GM23338 (cell line): Measurements from ENCODE around the gene LYZL1. TPM values are rescaled to one million over a fixed set of nuclear protein-coding genes. Genes with fewer than 3 reads are reported as not detected.

Source experiments
- ATAC-seq: fragments of 200-7000 bp; cut with Tn5 transposase; 3 replicates; pipeline ENCODE4 v1.9.1; 2020
- DNase-seq: peaks from one replicate; pipeline ENCODE4 v3.0.0-alpha.2; 2015; ENCODE audit warnings: low spot score
- H2AFZ ChIP-seq: fragments of 200-600 bp; sonication (generic); 2 replicates; pipeline ENCODE4 v1.8.0; 2016; ENCODE audit warnings: antibody characterized with exemption, mild to moderate bottlenecking, moderate library complexity
- H3F3A ChIP-seq: fragments of 200-600 bp; sonication (generic); replicated peaks from 2 replicates; pipeline ENCODE4 v1.8.0; 2017; ENCODE audit warnings: antibody characterized with exemption, mixed run types, low read depth
- H3K27ac ChIP-seq: fragments of 200-600 bp; sonication (generic); 2 replicates; pipeline ENCODE4 v1.6.1; 2016; ENCODE audit warnings: low read depth
- H3K27me3 ChIP-seq: fragments of 200-600 bp; sonication (generic); 2 replicates; pipeline ENCODE4 v1.8.0; 2016; ENCODE audit warnings: mild to moderate bottlenecking, mixed run types, moderate library complexity; ENCODE audit not compliant: insufficient read depth
- H3K36me3 ChIP-seq: fragments of 200-600 bp; sonication (generic); 2 replicates; pipeline ENCODE4 v1.8.0; 2016; ENCODE audit warnings: mild to moderate bottlenecking; ENCODE audit not compliant: insufficient read depth
- H3K4me1 ChIP-seq: fragments of 200-600 bp; sonication (generic); 2 replicates; pipeline ENCODE4 v1.8.0; 2016; ENCODE audit warnings: mild to moderate bottlenecking, moderate library complexity; ENCODE audit not compliant: insufficient read depth
- H3K4me2 ChIP-seq: fragments of 200-600 bp; sonication (generic); 2 replicates; pipeline ENCODE4 v1.7.1; 2017; ENCODE audit warnings: mixed run types
- H3K4me3 ChIP-seq: fragments of 200-600 bp; sonication (generic); 2 replicates; pipeline ENCODE4 v1.6.1; 2016; ENCODE audit warnings: mixed run types
- H3K79me2 ChIP-seq: fragments of 200-600 bp; sonication (generic); replicated peaks from 2 replicates; pipeline ENCODE4 v1.8.0; 2017; ENCODE audit warnings: mild to moderate bottlenecking; ENCODE audit not compliant: insufficient read depth
- H3K9me2 ChIP-seq: fragments of 200-600 bp; sonication (generic); 2 replicates; pipeline ENCODE4 v1.8.0; 2017; ENCODE audit not compliant: insufficient read depth
- H4K20me1 ChIP-seq: fragments of 200-600 bp; sonication (generic); replicated peaks from 2 replicates; pipeline ENCODE4 v1.8.0; 2017; ENCODE audit warnings: mild to moderate bottlenecking; ENCODE audit not compliant: insufficient read depth
- H3K27ac Mint-ChIP-seq: 2 replicates; pipeline ENCODE4 v1.8.0; 2020; ENCODE audit warnings: inconsistent platforms, mild to moderate bottlenecking, moderate library complexity, mixed read lengths
- H3K27me3 Mint-ChIP-seq: 3 replicates; pipeline ENCODE4 v1.8.0; 2022; ENCODE audit warnings: low read depth, mild to moderate bottlenecking, moderate library complexity, mixed read lengths, inconsistent platforms; ENCODE audit not compliant: insufficient read depth, poor library complexity
- H3K36me3 Mint-ChIP-seq: 3 replicates; pipeline ENCODE4 v1.8.0; 2021; ENCODE audit warnings: low read depth, mild to moderate bottlenecking, inconsistent platforms, moderate library complexity, mixed read lengths
- H3K4me1 Mint-ChIP-seq: 3 replicates; pipeline ENCODE4 v1.8.0; 2020; ENCODE audit warnings: mild to moderate bottlenecking, inconsistent platforms, mixed read lengths
- H3K4me3 Mint-ChIP-seq: 3 replicates; pipeline ENCODE4 v1.8.0; 2021; ENCODE audit warnings: moderate library complexity, mild to moderate bottlenecking, inconsistent platforms, mixed read lengths
- H3K9me3 Mint-ChIP-seq: 3 replicates; pipeline ENCODE4 v1.8.0; 2020; ENCODE audit warnings: moderate library complexity, mild to moderate bottlenecking, inconsistent platforms, mixed read lengths
- EZH2 ChIP-seq: fragments of 200-600 bp; sonication (generic); IDR thresholded peaks from one replicate; pipeline ENCODE4 v1.8.0; 2017; ENCODE audit warnings: antibody characterized with exemption, mild to moderate bottlenecking, low read depth; ENCODE audit not compliant: unreplicated experiment
- EZH2phosphoT487 ChIP-seq: fragments of 200-600 bp; sonication (generic); IDR thresholded peaks from one replicate; pipeline ENCODE4 v1.8.1; 2018; ENCODE audit warnings: antibody characterized with exemption; ENCODE audit not compliant: unreplicated experiment
- NANOG ChIP-seq: IDR thresholded peaks from 2 replicates; pipeline ENCODE4 v1.6.1; 2016; ENCODE audit warnings: antibody characterized with exemption, borderline replicate concordance
- POLR2AphosphoS5 ChIP-seq: IDR thresholded peaks from 2 replicates; pipeline ENCODE4 v1.6.1; 2016; ENCODE audit warnings: antibody characterized with exemption, low read depth
- STAT1 ChIP-seq: IDR thresholded peaks from one replicate; pipeline ENCODE4 v1.6.1; 2016; ENCODE audit warnings: antibody characterized with exemption; ENCODE audit not compliant: unreplicated experiment
- ZNF114 ChIP-seq: fragments of 250-450 bp; sonication (Bioruptor Pico); IDR thresholded peaks from 2 replicates; pipeline ENCODE4 v1.5.0; 2020; ENCODE audit warnings: mild to moderate bottlenecking, moderate library complexity
- polyA plus RNA-seq: library from polyadenylated mRNA; unstranded; fragments of >200 nt; fragmentation: Nextera tagmentation; extraction: Ambion mirVana; gene quantifications from 2 replicates; pipeline ENCODE4 v1.2.1, GENCODE V29; 2016
- total RNA-seq: library from RNA; depleted of rRNA; stranded (reverse); fragments of >200 nt; shearing (Covaris generic); gene quantifications from 2 replicates; pipeline ENCODE4 v1.2.3, GENCODE V29; 2014
- TF ChIP-seq, protein P1 (sequence below), 2 experiments: fragments of 200-600 bp in 1 of 2; sonication (generic) in 1 of 2; conservative IDR thresholded peaks; 2 replicates each; pipeline versions ENCODE4 v1.5.1 to v1.6.1; 2016 to 2017; ENCODE audit warnings: antibody characterized with exemption in 2 of 2, low read depth in 2 of 2, mild to moderate bottlenecking in 2 of 2, moderate library complexity in 1 of 2
- TF ChIP-seq, protein P2 (sequence below): IDR thresholded peaks from one replicate; pipeline ENCODE4 v1.6.1; 2018; ENCODE audit warnings: antibody characterized with exemption; ENCODE audit not compliant: unreplicated experiment
- TF ChIP-seq, protein P3 (sequence below): fragments of 250-450 bp; sonication (Bioruptor Pico); IDR thresholded peaks from 2 replicates; pipeline ENCODE4 v1.5.0; 2020; ENCODE audit warnings: mild to moderate bottlenecking, moderate library complexity
- TF ChIP-seq, protein P4 (sequence below): IDR thresholded peaks from 2 replicates; pipeline ENCODE4 v1.6.1; 2016; ENCODE audit warnings: antibody characterized with exemption

The LYZL1 gene
- total and polyA plus RNA-seq, 2 experiments from 2014 or later: not detected

- TF ChIP-seq EZH2phosphoT487 (no peak), EZH2 (no peak), STAT1 (no peak), POLR2AphosphoS5 (no peak)
- TF ChIP-seq, protein P1, sequence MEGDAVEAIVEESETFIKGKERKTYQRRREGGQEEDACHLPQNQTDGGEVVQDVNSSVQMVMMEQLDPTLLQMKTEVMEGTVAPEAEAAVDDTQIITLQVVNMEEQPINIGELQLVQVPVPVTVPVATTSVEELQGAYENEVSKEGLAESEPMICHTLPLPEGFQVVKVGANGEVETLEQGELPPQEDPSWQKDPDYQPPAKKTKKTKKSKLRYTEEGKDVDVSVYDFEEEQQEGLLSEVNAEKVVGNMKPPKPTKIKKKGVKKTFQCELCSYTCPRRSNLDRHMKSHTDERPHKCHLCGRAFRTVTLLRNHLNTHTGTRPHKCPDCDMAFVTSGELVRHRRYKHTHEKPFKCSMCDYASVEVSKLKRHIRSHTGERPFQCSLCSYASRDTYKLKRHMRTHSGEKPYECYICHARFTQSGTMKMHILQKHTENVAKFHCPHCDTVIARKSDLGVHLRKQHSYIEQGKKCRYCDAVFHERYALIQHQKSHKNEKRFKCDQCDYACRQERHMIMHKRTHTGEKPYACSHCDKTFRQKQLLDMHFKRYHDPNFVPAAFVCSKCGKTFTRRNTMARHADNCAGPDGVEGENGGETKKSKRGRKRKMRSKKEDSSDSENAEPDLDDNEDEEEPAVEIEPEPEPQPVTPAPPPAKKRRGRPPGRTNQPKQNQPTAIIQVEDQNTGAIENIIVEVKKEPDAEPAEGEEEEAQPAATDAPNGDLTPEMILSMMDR (conservative IDR thresholded peaks at IDR 0.05; ENCODE audit: low read depth in 2 of 2): no peak
- TF ChIP-seq, protein P2, sequence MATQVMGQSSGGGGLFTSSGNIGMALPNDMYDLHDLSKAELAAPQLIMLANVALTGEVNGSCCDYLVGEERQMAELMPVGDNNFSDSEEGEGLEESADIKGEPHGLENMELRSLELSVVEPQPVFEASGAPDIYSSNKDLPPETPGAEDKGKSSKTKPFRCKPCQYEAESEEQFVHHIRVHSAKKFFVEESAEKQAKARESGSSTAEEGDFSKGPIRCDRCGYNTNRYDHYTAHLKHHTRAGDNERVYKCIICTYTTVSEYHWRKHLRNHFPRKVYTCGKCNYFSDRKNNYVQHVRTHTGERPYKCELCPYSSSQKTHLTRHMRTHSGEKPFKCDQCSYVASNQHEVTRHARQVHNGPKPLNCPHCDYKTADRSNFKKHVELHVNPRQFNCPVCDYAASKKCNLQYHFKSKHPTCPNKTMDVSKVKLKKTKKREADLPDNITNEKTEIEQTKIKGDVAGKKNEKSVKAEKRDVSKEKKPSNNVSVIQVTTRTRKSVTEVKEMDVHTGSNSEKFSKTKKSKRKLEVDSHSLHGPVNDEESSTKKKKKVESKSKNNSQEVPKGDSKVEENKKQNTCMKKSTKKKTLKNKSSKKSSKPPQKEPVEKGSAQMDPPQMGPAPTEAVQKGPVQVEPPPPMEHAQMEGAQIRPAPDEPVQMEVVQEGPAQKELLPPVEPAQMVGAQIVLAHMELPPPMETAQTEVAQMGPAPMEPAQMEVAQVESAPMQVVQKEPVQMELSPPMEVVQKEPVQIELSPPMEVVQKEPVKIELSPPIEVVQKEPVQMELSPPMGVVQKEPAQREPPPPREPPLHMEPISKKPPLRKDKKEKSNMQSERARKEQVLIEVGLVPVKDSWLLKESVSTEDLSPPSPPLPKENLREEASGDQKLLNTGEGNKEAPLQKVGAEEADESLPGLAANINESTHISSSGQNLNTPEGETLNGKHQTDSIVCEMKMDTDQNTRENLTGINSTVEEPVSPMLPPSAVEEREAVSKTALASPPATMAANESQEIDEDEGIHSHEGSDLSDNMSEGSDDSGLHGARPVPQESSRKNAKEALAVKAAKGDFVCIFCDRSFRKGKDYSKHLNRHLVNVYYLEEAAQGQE: no peak
These were observed 12.6 kb downstream of the LYZL1 start (continued) for GRCh38 chr10:29301359-29301910.

GRCh38 chr10:29302499-29302898, 13.6 kb downstream of the LYZL1 start:
- Histone ChIP-seq H3K27ac (no peak overlapping the region), H3K4me2 (no peak overlapping the region), H3K79me2 (no peaks in the 10 kb centered on the region), H3K27me3 (no peaks in the 10 kb centered on the region), H3K36me3 (peaks cover 5% of the 10 kb centered on the region; the same call in 1 of the 2 replicates), H3K4me3 (no peak overlapping the region), H3K4me1 (no peaks in the 10 kb centered on the region), H4K20me1 (no peaks in the 10 kb centered on the region), H3F3A (no peaks in the 10 kb centered on the region), H3K9me2 (no peaks in the 10 kb centered on the region), H2AFZ (peak overlapping the region; percentile 38; the same call in 1 of the 2 replicates)
- ATAC-seq: peak; percentile 74
- no peak overlapping the region for H3K4me3 Mint-ChIP-seq
- H3K4me1 Mint-ChIP-seq: peaks cover 13% of the 10 kb centered on the region
- peaks cover 48% of the 10 kb centered on the region for H3K9me3 Mint-ChIP-seq
- H3K36me3 Mint-ChIP-seq: peaks cover 40% of the 10 kb centered on the region
- peaks cover 4% of the 10 kb centered on the region for H3K27me3 Mint-ChIP-seq
- DNase-seq: peak; percentile 55
- H3K27ac Mint-ChIP-seq: no peak overlapping the region
- TF ChIP-seq, protein P1 (conservative IDR thresholded peaks at IDR 0.05; ENCODE audit: low read depth in 2 of 2): no peak
- TF ChIP-seq NANOG (no peak), EZH2 (no peak), ZNF114 (CRISPR knock-in tag) (no peak)
- TF ChIP-seq, protein P3, sequence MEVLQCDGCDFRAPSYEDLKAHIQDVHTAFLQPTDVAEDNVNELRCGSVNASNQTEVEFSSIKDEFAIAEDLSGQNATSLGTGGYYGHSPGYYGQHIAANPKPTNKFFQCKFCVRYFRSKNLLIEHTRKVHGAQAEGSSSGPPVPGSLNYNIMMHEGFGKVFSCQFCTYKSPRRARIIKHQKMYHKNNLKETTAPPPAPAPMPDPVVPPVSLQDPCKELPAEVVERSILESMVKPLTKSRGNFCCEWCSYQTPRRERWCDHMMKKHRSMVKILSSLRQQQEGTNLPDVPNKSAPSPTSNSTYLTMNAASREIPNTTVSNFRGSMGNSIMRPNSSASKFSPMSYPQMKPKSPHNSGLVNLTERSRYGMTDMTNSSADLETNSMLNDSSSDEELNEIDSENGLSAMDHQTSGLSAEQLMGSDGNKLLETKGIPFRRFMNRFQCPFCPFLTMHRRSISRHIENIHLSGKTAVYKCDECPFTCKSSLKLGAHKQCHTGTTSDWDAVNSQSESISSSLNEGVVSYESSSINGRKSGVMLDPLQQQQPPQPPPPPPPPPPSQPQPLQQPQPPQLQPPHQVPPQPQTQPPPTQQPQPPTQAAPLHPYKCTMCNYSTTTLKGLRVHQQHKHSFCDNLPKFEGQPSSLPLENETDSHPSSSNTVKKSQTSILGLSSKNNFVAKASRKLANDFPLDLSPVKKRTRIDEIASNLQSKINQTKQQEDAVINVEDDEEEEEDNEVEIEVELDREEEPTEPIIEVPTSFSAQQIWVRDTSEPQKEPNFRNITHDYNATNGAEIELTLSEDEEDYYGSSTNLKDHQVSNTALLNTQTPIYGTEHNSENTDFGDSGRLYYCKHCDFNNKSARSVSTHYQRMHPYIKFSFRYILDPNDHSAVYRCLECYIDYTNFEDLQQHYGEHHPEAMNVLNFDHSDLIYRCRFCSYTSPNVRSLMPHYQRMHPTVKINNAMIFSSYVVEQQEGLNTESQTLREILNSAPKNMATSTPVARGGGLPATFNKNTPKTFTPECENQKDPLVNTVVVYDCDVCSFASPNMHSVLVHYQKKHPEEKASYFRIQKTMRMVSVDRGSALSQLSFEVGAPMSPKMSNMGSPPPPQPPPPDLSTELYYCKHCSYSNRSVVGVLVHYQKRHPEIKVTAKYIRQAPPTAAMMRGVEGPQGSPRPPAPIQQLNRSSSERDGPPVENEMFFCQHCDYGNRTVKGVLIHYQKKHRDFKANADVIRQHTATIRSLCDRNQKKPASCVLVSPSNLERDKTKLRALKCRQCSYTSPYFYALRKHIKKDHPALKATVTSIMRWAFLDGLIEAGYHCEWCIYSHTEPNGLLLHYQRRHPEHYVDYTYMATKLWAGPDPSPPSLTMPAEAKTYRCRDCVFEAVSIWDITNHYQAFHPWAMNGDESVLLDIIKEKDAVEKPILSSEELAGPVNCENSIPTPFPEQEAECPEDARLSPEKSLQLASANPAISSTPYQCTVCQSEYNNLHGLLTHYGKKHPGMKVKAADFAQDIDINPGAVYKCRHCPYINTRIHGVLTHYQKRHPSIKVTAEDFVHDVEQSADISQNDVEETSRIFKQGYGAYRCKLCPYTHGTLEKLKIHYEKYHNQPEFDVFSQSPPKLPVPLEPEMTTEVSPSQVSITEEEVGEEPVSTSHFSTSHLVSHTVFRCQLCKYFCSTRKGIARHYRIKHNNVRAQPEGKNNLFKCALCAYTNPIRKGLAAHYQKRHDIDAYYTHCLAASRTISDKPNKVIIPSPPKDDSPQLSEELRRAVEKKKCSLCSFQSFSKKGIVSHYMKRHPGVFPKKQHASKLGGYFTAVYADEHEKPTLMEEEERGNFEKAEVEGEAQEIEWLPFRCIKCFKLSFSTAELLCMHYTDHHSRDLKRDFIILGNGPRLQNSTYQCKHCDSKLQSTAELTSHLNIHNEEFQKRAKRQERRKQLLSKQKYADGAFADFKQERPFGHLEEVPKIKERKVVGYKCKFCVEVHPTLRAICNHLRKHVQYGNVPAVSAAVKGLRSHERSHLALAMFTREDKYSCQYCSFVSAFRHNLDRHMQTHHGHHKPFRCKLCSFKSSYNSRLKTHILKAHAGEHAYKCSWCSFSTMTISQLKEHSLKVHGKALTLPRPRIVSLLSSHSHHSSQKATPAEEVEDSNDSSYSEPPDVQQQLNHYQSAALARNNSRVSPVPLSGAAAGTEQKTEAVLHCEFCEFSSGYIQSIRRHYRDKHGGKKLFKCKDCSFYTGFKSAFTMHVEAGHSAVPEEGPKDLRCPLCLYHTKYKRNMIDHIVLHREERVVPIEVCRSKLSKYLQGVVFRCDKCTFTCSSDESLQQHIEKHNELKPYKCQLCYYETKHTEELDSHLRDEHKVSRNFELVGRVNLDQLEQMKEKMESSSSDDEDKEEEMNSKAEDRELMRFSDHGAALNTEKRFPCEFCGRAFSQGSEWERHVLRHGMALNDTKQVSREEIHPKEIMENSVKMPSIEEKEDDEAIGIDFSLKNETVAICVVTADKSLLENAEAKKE (CRISPR knock-in tag): no peak
- TF ChIP-seq, protein P4, sequence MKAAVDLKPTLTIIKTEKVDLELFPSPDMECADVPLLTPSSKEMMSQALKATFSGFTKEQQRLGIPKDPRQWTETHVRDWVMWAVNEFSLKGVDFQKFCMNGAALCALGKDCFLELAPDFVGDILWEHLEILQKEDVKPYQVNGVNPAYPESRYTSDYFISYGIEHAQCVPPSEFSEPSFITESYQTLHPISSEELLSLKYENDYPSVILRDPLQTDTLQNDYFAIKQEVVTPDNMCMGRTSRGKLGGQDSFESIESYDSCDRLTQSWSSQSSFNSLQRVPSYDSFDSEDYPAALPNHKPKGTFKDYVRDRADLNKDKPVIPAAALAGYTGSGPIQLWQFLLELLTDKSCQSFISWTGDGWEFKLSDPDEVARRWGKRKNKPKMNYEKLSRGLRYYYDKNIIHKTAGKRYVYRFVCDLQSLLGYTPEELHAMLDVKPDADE: no peak
